Neural crest cell (in vitro differentiated cells): ENCODE results near the gene TXNRD1. TPM values are rescaled to one million over a fixed set of nuclear protein-coding genes. Genes with fewer than 3 reads are reported as not detected.
A peak's percentile ranks its signal among the peaks of the same experiment; 100 is the strongest.

Experiments used
- DNase-seq: peaks from one replicate; pipeline ENCODE4 v3.0.0; 2021; ENCODE audit warnings: low read depth, mixed read lengths, low spot score
- H3K27ac Mint-ChIP-seq: one replicate; pipeline ENCODE4 v1.8.0; 2021; ENCODE audit warnings: mild to moderate bottlenecking, mixed read lengths; ENCODE audit not compliant: unreplicated experiment
- H3K27me3 Mint-ChIP-seq: 2 replicates; pipeline ENCODE4 v1.8.0; 2021; ENCODE audit warnings: low read depth, mild to moderate bottlenecking, mixed read lengths
- H3K36me3 Mint-ChIP-seq: 2 replicates; pipeline ENCODE4 v1.8.0; 2021; ENCODE audit warnings: low read depth, mild to moderate bottlenecking, mixed read lengths
- H3K4me1 Mint-ChIP-seq: 2 replicates; pipeline ENCODE4 v1.8.0; 2021; ENCODE audit warnings: mixed read lengths
- H3K4me3 Mint-ChIP-seq: one replicate; pipeline ENCODE4 v1.8.0; 2021; ENCODE audit warnings: mild to moderate bottlenecking, mixed read lengths
- H3K9me3 Mint-ChIP-seq: 2 replicates; pipeline ENCODE4 v1.8.0; 2021; ENCODE audit warnings: mixed read lengths
- total RNA-seq: library from RNA; stranded (reverse); gene quantifications from 2 replicates; pipeline ENCODE4 v1.2.1, GENCODE V29; 2021
- TF ChIP-seq, protein P1 (sequence below): fragments of 200-600 bp; sonication (generic); conservative IDR thresholded peaks from 2 replicates; pipeline ENCODE4 v1.5.0; 2021; ENCODE audit warnings: antibody characterized with exemption, mild to moderate bottlenecking

TXNRD1 gene
- total RNA-seq, 1 donor from 2014 or later: 105 TPM

DNA sequence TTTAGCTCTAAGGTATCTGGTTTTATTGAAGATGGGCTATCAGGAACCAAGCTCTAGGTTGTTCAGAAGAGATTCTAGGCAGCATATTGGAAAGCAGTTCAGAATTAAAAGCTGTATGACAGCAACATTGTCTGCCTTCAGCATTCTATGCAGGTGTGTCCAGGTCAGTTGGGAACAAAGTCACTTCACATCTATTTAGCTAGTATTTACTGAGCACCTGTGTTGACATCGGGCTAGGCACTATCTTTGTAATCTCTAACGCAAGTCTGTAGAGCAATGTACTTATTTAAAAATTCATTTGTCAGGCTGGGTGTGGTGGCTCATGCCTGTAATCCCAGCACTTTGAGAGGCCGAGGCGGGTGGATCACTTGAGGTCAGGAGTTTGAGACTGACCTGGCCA lies 81.1 kb downstream of the TXNRD1 start:
- no peaks in the 10 kb centered on the region for H3K9me3 Mint-ChIP-seq
- H3K27me3 Mint-ChIP-seq: no peaks in the 10 kb centered on the region
- DNase-seq: no peak
- TF ChIP-seq, protein P1, sequence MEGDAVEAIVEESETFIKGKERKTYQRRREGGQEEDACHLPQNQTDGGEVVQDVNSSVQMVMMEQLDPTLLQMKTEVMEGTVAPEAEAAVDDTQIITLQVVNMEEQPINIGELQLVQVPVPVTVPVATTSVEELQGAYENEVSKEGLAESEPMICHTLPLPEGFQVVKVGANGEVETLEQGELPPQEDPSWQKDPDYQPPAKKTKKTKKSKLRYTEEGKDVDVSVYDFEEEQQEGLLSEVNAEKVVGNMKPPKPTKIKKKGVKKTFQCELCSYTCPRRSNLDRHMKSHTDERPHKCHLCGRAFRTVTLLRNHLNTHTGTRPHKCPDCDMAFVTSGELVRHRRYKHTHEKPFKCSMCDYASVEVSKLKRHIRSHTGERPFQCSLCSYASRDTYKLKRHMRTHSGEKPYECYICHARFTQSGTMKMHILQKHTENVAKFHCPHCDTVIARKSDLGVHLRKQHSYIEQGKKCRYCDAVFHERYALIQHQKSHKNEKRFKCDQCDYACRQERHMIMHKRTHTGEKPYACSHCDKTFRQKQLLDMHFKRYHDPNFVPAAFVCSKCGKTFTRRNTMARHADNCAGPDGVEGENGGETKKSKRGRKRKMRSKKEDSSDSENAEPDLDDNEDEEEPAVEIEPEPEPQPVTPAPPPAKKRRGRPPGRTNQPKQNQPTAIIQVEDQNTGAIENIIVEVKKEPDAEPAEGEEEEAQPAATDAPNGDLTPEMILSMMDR: no peak
- H3K27ac Mint-ChIP-seq: no peak overlapping the region
- H3K4me1 Mint-ChIP-seq: peaks cover 28% of the 10 kb centered on the region
- no peak overlapping the region for H3K4me3 Mint-ChIP-seq
- H3K36me3 Mint-ChIP-seq: peaks cover 28% of the 10 kb centered on the region

DNA sequence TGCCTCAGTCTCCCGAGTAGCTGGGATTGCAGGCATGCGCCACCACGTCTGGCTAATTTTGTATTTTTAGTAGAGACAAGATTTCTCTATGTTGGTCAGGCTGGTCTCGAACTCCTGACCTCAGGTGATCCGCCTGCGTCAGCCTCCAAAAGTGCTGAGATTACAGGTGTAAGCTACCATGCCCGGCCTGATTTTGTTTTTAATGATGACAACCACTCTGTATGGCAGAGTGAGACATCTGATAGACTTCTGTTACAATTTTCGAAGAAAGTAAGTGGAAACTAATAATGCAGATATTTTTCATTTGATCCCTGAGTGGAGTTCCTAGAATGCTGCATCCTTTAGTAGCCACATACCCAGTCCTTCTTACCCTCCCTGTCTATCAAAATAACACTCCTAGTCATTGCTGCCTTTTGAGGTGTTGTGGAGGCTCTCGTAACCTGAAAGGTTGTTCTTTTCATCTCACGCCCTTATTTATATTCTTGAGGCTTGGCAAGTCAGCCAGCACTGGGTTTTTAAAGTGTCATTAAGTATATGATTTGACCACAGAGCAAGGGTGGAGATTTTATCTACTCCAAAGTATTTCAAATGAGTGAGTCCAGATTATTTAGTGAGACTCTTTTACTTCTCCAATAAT lies 82.0 kb downstream of the TXNRD1 start:
- no peak overlapping the region for H3K27ac Mint-ChIP-seq
- H3K9me3 Mint-ChIP-seq: no peaks in the 10 kb centered on the region
- no peaks in the 10 kb centered on the region for H3K27me3 Mint-ChIP-seq
- no peak for DNase-seq
- H3K4me3 Mint-ChIP-seq: no peak overlapping the region
- peaks cover 28% of the 10 kb centered on the region for H3K36me3 Mint-ChIP-seq
- H3K4me1 Mint-ChIP-seq: peaks cover 24% of the 10 kb centered on the region
- TF ChIP-seq, protein P1: no peak

GRCh38 chr12:104299842-104300481 lies 84.4 kb downstream of the TXNRD1 start:
- peaks cover 33% of the 10 kb centered on the region for H3K36me3 Mint-ChIP-seq
- H3K27me3 Mint-ChIP-seq: no peaks in the 10 kb centered on the region
- no peak for DNase-seq
- TF ChIP-seq, protein P1: no peak
- peaks cover 30% of the 10 kb centered on the region for H3K4me1 Mint-ChIP-seq
- no peak overlapping the region for H3K27ac Mint-ChIP-seq
- H3K9me3 Mint-ChIP-seq: no peaks in the 10 kb centered on the region
- no peak overlapping the region for H3K4me3 Mint-ChIP-seq

DNA sequence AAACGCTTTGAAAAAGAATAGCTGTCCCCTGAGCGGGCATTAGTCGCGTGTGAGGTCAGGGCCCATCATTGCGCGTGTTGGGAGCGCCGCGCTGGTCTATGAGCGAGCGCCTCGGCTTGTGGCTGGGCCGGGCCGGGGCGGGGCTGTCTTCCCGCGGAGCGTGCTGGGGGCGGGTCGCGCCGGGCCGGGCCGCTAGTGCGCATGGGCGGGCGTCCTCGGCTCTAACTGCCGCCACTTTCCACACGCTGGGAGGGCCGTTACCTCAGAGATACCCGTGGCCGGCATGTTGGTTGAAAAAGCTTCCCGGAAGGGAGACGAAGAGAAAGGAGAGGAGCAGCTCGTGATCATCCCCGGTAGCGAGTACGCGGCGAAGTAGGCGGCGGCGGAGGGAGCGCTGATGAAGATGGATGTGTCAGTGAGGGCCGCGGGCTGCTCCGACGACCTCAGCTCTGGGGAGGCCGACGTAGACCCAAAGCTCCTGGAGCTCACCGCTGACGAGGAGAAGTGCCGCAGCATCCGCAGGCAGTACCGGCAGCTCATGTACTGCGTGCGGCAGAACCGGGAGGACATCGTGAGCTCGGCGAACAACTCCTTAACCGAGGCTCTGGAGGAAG lies 88.1 kb downstream of the TXNRD1 start, which contains the start of gene EID3:
Gene EID3, plus strand, starts transcription at position 202 of the 614 bp plus-strand sequence. Its CDS starts 196 bp downstream, at position 398.
- peak within 1 kb of the TSS; percentile 63 for H3K27ac Mint-ChIP-seq
- H3K36me3 Mint-ChIP-seq: peaks cover 31% of the 10 kb centered on the region
- H3K9me3 Mint-ChIP-seq: peaks cover 2% of the 10 kb centered on the region
- TF ChIP-seq, protein P1: no peak
- H3K27me3 Mint-ChIP-seq: no peaks in the 10 kb centered on the region
- H3K4me3 Mint-ChIP-seq: peak within 1 kb of the TSS; percentile 69
- H3K4me1 Mint-ChIP-seq: peaks cover 41% of the 10 kb centered on the region
- peak; percentile 55 for DNase-seq

DNA sequence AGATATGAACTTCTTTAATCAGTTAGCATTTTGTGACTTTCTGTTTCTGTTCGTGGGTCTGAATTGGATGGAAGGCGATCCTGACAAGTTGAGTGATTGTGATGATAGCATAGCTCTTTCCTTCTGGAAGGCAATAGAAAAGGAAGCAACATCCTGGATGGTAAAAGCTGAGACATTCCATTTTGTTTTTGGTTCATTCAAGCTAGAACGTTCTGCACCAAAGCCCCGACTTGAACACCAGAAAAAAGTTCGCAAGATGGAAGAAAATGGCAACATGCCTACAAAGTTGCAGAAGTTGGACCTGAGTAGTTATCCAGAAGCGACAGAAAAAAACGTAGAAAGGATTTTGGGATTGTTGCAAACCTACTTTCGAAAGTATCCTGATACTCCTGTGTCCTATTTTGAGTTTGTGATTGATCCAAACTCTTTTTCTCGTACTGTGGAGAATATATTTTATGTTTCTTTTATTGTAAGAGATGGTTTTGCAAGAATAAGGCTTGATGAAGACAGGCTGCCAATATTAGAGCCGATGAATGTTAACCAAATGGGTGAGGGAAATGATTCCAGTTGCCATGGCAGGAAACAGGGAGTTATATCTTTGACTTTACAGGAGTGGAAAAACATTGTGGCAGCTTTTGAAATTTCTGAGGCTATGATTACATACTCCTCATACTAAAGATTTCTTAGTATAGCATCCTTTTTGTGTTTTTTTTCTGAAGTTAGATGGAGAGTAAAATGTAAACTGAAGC lies 88.9 kb downstream of the TXNRD1 start:
- no peak for DNase-seq
- Mint-ChIP-seq H3K4me3 (no peak overlapping the region), H3K27ac (no peak overlapping the region), H3K9me3 (peaks cover 2% of the 10 kb centered on the region), H3K4me1 (peaks cover 46% of the 10 kb centered on the region), H3K27me3 (no peaks in the 10 kb centered on the region), H3K36me3 (peaks cover 31% of the 10 kb centered on the region)
- TF ChIP-seq, protein P1: no peak
